Measurements from ENCODE around the gene TMEM175. TPM values are rescaled to one million over a fixed set of nuclear protein-coding genes. Genes with fewer than 3 reads are reported as not detected.

The TMEM175 gene
- total RNA-seq, 1 experiment from 2014 or later, result 18.5 TPM

- Histone ChIP-seq H2AFZ (ENCODE audit: low read length) (no peak overlapping the region), H3K36me3 (ENCODE audit: low read depth, low read length) (no peaks in the 10 kb centered on the region), H3K4me2 (ENCODE audit: low read length) (no peak overlapping the region), H3K79me2 (ENCODE audit: low read length) (no peaks in the 10 kb centered on the region), H4K20me1 (ENCODE audit: low read length) (no peaks in the 10 kb centered on the region; the same call in 1 of the 2 replicates), H3F3A (ENCODE audit: low read length, unreplicated experiment) (no peaks in the 10 kb centered on the region), H3K27me3 (ENCODE audit: low read length) (no peaks in the 10 kb centered on the region), H3K9me3 (ENCODE audit: low read length) (no peaks in the 10 kb centered on the region), H3K9me2 (replicated peaks; ENCODE audit: low read length) (no peaks in the 10 kb centered on the region), H3K9ac (ENCODE audit: low read length) (no peak overlapping the region), H3K4me1 (ENCODE audit: insufficient read depth, low read length) (peaks cover 8% of the 10 kb centered on the region), H3K4me3 (ENCODE audit: low read length) (no peak overlapping the region), H3K27ac (ENCODE audit: low read length) (no peak overlapping the region)
- BruUV-seq (replicated peaks), result no TSS peak
- TF ChIP-seq EZH2phosphoT487 (IDR thresholded peaks at IDR 0.05; ENCODE audit: borderline replicate concordance, low read length), result no peak
- CTCF ChIA-PET, result no interaction called here
- POLR2A ChIA-PET (ENCODE audit: unreplicated experiment), result no interaction called here
- DNase-seq, result no peak
- no peak for ATAC-seq
- intact Hi-C loops (cut with micrococcal nuclease), result no loop called here
Measured at GRCh38 chr4:966266-967112, 34.2 kb downstream of the TMEM175 start.

- ChIA-PET POLR2A (ENCODE audit: unreplicated experiment) (no interaction called here), CTCF (no interaction called here)
- Histone ChIP-seq H3K4me3 (ENCODE audit: low read length) (no peak overlapping the region), H3K4me2 (ENCODE audit: low read length) (no peak overlapping the region), H3K9me3 (ENCODE audit: low read length) (no peaks in the 10 kb centered on the region), H4K20me1 (ENCODE audit: low read length) (no peaks in the 10 kb centered on the region; the same call in 1 of the 2 replicates), H3K9me2 (replicated peaks; ENCODE audit: low read length) (no peaks in the 10 kb centered on the region), H3K27ac (ENCODE audit: low read length) (no peak overlapping the region), H2AFZ (ENCODE audit: low read length) (no peak overlapping the region), H3F3A (ENCODE audit: low read length, unreplicated experiment) (no peaks in the 10 kb centered on the region), H3K4me1 (ENCODE audit: insufficient read depth, low read length) (peaks cover 17% of the 10 kb centered on the region), H3K9ac (ENCODE audit: low read length) (no peak overlapping the region), H3K36me3 (ENCODE audit: low read depth, low read length) (no peaks in the 10 kb centered on the region), H3K79me2 (ENCODE audit: low read length) (peaks cover 7% of the 10 kb centered on the region; the same call in 1 of the 2 replicates), H3K27me3 (ENCODE audit: low read length) (no peaks in the 10 kb centered on the region)
- no peak for TF ChIP-seq EZH2 (IDR thresholded peaks at IDR 0.05; ENCODE audit: low read length, unreplicated experiment)
- TF ChIP-seq EZH2phosphoT487 (IDR thresholded peaks at IDR 0.05; ENCODE audit: borderline replicate concordance, low read length), result no peak
- TF ChIP-seq CTCF (conservative IDR thresholded peaks at IDR 0.05; ENCODE audit: low read depth, low read length), result no peak
- no peak for ATAC-seq
- intact Hi-C loops (cut with micrococcal nuclease), result no loop called here
- no TSS peak for BruUV-seq (replicated peaks)
- DNase-seq, result no peak
Measured at GRCh38 chr4:967113-968104, 35.1 kb downstream of the TMEM175 start.

- no peaks in the 10 kb centered on the region for H3K27me3 ChIP-seq (ENCODE audit: low read length)
- H3F3A ChIP-seq (ENCODE audit: low read length, unreplicated experiment), result no peaks in the 10 kb centered on the region
- H3K4me2 ChIP-seq (ENCODE audit: low read length), result no peak overlapping the region
- no peaks in the 10 kb centered on the region for H3K9me3 ChIP-seq (ENCODE audit: low read length)
- intact Hi-C loops (cut with micrococcal nuclease), result no loop called here
- H3K4me1 ChIP-seq (ENCODE audit: insufficient read depth, low read length), result peaks cover 18% of the 10 kb centered on the region
- TF ChIP-seq EZH2phosphoT487 (IDR thresholded peaks at IDR 0.05; ENCODE audit: borderline replicate concordance, low read length), result no peak
- TF ChIP-seq CTCF (conservative IDR thresholded peaks at IDR 0.05; ENCODE audit: low read depth, low read length), result no peak
- TF ChIP-seq EZH2 (IDR thresholded peaks at IDR 0.05; ENCODE audit: low read length, unreplicated experiment), result no peak
- H3K36me3 ChIP-seq (ENCODE audit: low read depth, low read length), result no peaks in the 10 kb centered on the region
- no peak overlapping the region for H3K4me3 ChIP-seq (ENCODE audit: low read length)
- H2AFZ ChIP-seq (ENCODE audit: low read length), result no peak overlapping the region
- no peak for ATAC-seq
- H3K9me2 ChIP-seq (replicated peaks; ENCODE audit: low read length), result no peaks in the 10 kb centered on the region
- BruUV-seq (replicated peaks), result no TSS peak
- H4K20me1 ChIP-seq (ENCODE audit: low read length), result no peaks in the 10 kb centered on the region; the same call in 1 of the 2 replicates
- DNase-seq, result no peak
- H3K79me2 ChIP-seq (ENCODE audit: low read length), result peaks cover 7% of the 10 kb centered on the region; the same call in 1 of the 2 replicates
- H3K9ac ChIP-seq (ENCODE audit: low read length), result no peak overlapping the region
- ChIA-PET CTCF (no interaction called here), POLR2A (ENCODE audit: unreplicated experiment) (no interaction called here)
- no peak overlapping the region for H3K27ac ChIP-seq (ENCODE audit: low read length)
Measured at GRCh38 chr4:968221-968620, 36.0 kb downstream of the TMEM175 start.

Measured in PC-3 (cell line).